Measurements from ENCODE around the gene MEFV.
"Not testable (repeated sequence)": the region's sequence is repeated elsewhere in the genome, so short reads cannot be mapped to it uniquely, and the experiment has no call there.

The MEFV gene

GRCh38 chr16:3212006-3212405 is 44.4 kb downstream of the MEFV start:
- TF ChIP-seq ISL1 (CRISPR knock-in tag; IDR thresholded peaks at IDR 0.05) (no peak), ESRRG (CRISPR knock-in tag; IDR thresholded peaks at IDR 0.05) (no peak)
- ATAC-seq: no peak

- no peak for ATAC-seq
- TF ChIP-seq OSR1 (CRISPR knock-in tag; IDR thresholded peaks at IDR 0.05) (no peak), ISL1 (CRISPR knock-in tag; IDR thresholded peaks at IDR 0.05) (no peak)
These were observed 49.1 kb downstream of the MEFV start for GRCh38 chr16:3207086-3207953.

- ATAC-seq: not testable (repeated sequence)
These were observed 50.5 kb downstream of the MEFV start for GRCh38 chr16:3205939-3206338.

GRCh38 chr16:3202903-3203539 is 53.4 kb downstream of the MEFV start:
- no peak for TF ChIP-seq ZC3H10 (CRISPR knock-in tag; IDR thresholded peaks at IDR 0.05)
- TF ChIP-seq ESRRG (CRISPR knock-in tag; IDR thresholded peaks at IDR 0.05): no peak
- no peak for TF ChIP-seq PPARA (CRISPR knock-in tag; IDR thresholded peaks at IDR 0.05; ENCODE audit: borderline replicate concordance)
- no peak for TF ChIP-seq ZFP3 (CRISPR knock-in tag; IDR thresholded peaks at IDR 0.05)
- no peak for TF ChIP-seq ARNTL (CRISPR knock-in tag; IDR thresholded peaks at IDR 0.05; ENCODE audit: borderline replicate concordance, low read depth)
- no peak for TF ChIP-seq POU6F1 (CRISPR knock-in tag; IDR thresholded peaks at IDR 0.05; ENCODE audit: borderline replicate concordance, low read depth)
- no peak for TF ChIP-seq ZNF8 (CRISPR knock-in tag; IDR thresholded peaks at IDR 0.05)
- no peak for TF ChIP-seq BACH2 (CRISPR knock-in tag; IDR thresholded peaks at IDR 0.05; ENCODE audit: borderline replicate concordance)
- TF ChIP-seq ZFP30 (CRISPR knock-in tag; IDR thresholded peaks at IDR 0.05): no peak
- no peak for TF ChIP-seq PATZ1 (CRISPR knock-in tag; IDR thresholded peaks at IDR 0.05; ENCODE audit: borderline replicate concordance)
- TF ChIP-seq CSDC2 (CRISPR knock-in tag; IDR thresholded peaks at IDR 0.05): no peak
- no peak for TF ChIP-seq TOX (CRISPR knock-in tag; IDR thresholded peaks at IDR 0.05; ENCODE audit: borderline replicate concordance)
- TF ChIP-seq, protein P1, sequence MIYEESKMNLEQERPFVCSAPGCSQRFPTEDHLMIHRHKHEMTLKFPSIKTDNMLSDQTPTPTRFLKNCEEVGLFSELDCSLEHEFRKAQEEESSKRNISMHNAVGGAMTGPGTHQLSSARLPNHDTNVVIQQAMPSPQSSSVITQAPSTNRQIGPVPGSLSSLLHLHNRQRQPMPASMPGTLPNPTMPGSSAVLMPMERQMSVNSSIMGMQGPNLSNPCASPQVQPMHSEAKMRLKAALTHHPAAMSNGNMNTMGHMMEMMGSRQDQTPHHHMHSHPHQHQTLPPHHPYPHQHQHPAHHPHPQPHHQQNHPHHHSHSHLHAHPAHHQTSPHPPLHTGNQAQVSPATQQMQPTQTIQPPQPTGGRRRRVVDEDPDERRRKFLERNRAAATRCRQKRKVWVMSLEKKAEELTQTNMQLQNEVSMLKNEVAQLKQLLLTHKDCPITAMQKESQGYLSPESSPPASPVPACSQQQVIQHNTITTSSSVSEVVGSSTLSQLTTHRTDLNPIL (CRISPR knock-in tag; IDR thresholded peaks at IDR 0.05; ENCODE audit: low read depth): no peak
- no peak for TF ChIP-seq ZNF70 (CRISPR knock-in tag; IDR thresholded peaks at IDR 0.05)
- no peak for TF ChIP-seq RARB (CRISPR knock-in tag; IDR thresholded peaks at IDR 0.05)
- TF ChIP-seq OSR1 (CRISPR knock-in tag; IDR thresholded peaks at IDR 0.05): no peak
- no peak for TF ChIP-seq ISL1 (CRISPR knock-in tag; IDR thresholded peaks at IDR 0.05)
- TF ChIP-seq CSRNP3 (CRISPR knock-in tag; IDR thresholded peaks at IDR 0.05): no peak
- no peak for TF ChIP-seq ZNF565 (CRISPR knock-in tag; conservative IDR thresholded peaks at IDR 0.05; ENCODE audit: low read depth)
- no peak for TF ChIP-seq SNAI2 (CRISPR knock-in tag; IDR thresholded peaks at IDR 0.05)
- ATAC-seq: no peak

Measured in SK-N-SH treated with all-trans-retinoic acid at 6 μM for 48 hours (cell line).